Common myeloid progenitor, CD34-positive (primary cell): ENCODE results near the gene EFCAB12.
"Not testable (repeated sequence)": the region's sequence is repeated elsewhere in the genome, so short reads cannot be mapped to it uniquely, and the experiment has no call there.

Source experiments
- CTCF ChIA-PET: fragments of 350-600 bp; sonication (Branson Sonifier 250); formaldehyde crosslinking; loops from one replicate; lab custom pipeline; 2021; ENCODE audit warnings: antibody characterized with exemption; lab: Charles Lee
- POLR2A ChIA-PET: fragments of 350-600 bp; sonication (Branson Sonifier 250); formaldehyde crosslinking; loops from one replicate; lab custom pipeline; 2021; ENCODE audit warnings: antibody characterized with exemption; lab: Charles Lee
- DNase-seq, 3 donors: peaks; one replicate each; pipeline versions ENCODE4 v3.0.0 to v3.0.0-alpha.2; 2013
- H3K27ac ChIP-seq, 2 experiments: 1 replicate in 1 of 2; 2 replicates in 1 of 2; pipeline ENCODE4 v1.7.0; 2013; ENCODE audit warnings: inconsistent platforms in 2 of 2, low read length in 2 of 2, mild to moderate bottlenecking in 2 of 2, low read depth in 1 of 2, moderate library complexity in 1 of 2; ENCODE audit not compliant: severe bottlenecking in 2 of 2, insufficient read depth in 1 of 2, poor library complexity in 1 of 2
- H3K27me3 ChIP-seq, 5 experiments: replicated peaks in 2 of 5; 1 replicate in 3 of 5; 2 replicates in 2 of 5; pipeline versions ENCODE4 v1.6.1 to v1.7.0; 2013; ENCODE audit warnings: low read length in 4 of 5, mild to moderate bottlenecking in 2 of 5, moderate library complexity in 2 of 5, inconsistent platforms in 1 of 5; ENCODE audit not compliant: insufficient read depth in 5 of 5, control insufficient read depth in 4 of 5
- H3K36me3 ChIP-seq, 4 experiments: 1 replicate in 2 of 4; 2 replicates in 2 of 4; pipeline versions ENCODE4 v1.6.1 to v1.7.0; 2013; ENCODE audit warnings: low read length in 3 of 4, control low read depth in 1 of 4, mild to moderate bottlenecking in 1 of 4; ENCODE audit not compliant: control insufficient read depth in 4 of 4, insufficient read depth in 4 of 4
- H3K4me1 ChIP-seq, 4 experiments: 1 replicate in 3 of 4; 2 replicates in 1 of 4; pipeline versions ENCODE4 v1.6.1 to v1.7.1; 2013; ENCODE audit warnings: low read length in 3 of 4, mild to moderate bottlenecking in 3 of 4, control low read depth in 1 of 4, inconsistent platforms in 1 of 4, moderate library complexity in 1 of 4; ENCODE audit not compliant: control insufficient read depth in 4 of 4, insufficient read depth in 4 of 4; ENCODE audit errors: control extremely low read depth in 1 of 4
- H3K4me3 ChIP-seq, 7 experiments: 1 replicate in 4 of 7; 2 replicates in 3 of 7; pipeline versions ENCODE4 v1.5.1 to v1.7.0; 2013; ENCODE audit warnings: mild to moderate bottlenecking in 7 of 7, low read length in 6 of 7, moderate library complexity in 6 of 7, inconsistent platforms in 2 of 7, low read depth in 2 of 7, control low read depth in 1 of 7; ENCODE audit not compliant: insufficient read depth in 4 of 7, control insufficient read depth in 1 of 7; ENCODE audit errors: extremely low read depth in 1 of 7
- H3K9me3 ChIP-seq, 5 experiments: 1 replicate in 4 of 5; 2 replicates in 1 of 5; pipeline versions ENCODE4 v1.6.1 to v1.7.1; 2013; ENCODE audit warnings: low read length in 4 of 5, mild to moderate bottlenecking in 2 of 5, inconsistent platforms in 1 of 5, low read depth in 1 of 5, moderate library complexity in 1 of 5; ENCODE audit not compliant: control insufficient read depth in 4 of 5, insufficient read depth in 2 of 5; ENCODE audit errors: control extremely low read depth in 1 of 5
- WGBS: methylation state at CpG from one replicate; pipeline ENCODE4 v1.1.5; 2013; ENCODE audit not compliant: insufficient coverage; 5-methylcytosine and 5-hydroxymethylcytosine counted together

Gene EFCAB12

GRCh38 chr3:129417326-129417725 lies 11.1 kb downstream of the EFCAB12 start:
- ChIA-PET CTCF (no interaction called here), POLR2A (no interaction called here)
- no peaks in the 10 kb centered on the region for H3K36me3 ChIP-seq
- H3K9me3 ChIP-seq = peaks cover 0 to 3% (median 0%) of the 10 kb centered on the region in 5 experiments
- DNase-seq = no peak
- H3K4me3 ChIP-seq = no peak overlapping the region
- H3K4me1 ChIP-seq = no peaks in the 10 kb centered on the region
- 100% methylated on average over 1 of the region's 1 CpG for WGBS
- H3K27ac ChIP-seq = no peak overlapping the region
- no peaks in the 10 kb centered on the region for H3K27me3 ChIP-seq

GRCh38 chr3:129416415-129416814 lies 12.0 kb downstream of the EFCAB12 start:
- no peaks in the 10 kb centered on the region for H3K27me3 ChIP-seq
- peaks cover 0 to 3% (median 0%) of the 10 kb centered on the region in 5 experiments for H3K9me3 ChIP-seq
- no peak overlapping the region for H3K4me3 ChIP-seq
- ChIA-PET POLR2A (interaction anchor here (0.6 kb wide), 1 partner anchor 129 kb away, joined by 3 read pairs; no protein-coding TSS in a partner anchor), CTCF (interaction anchor here (0.9 kb wide), 1 partner anchor 10 kb away, joined by 3 read pairs; no protein-coding TSS in a partner anchor)
- 100% methylated on average over 1 of the region's 4 CpGs for WGBS
- H3K36me3 ChIP-seq = no peaks in the 10 kb centered on the region
- no peaks in the 10 kb centered on the region for H3K4me1 ChIP-seq
- no peak overlapping the region for H3K27ac ChIP-seq
- DNase-seq = peak in 2 of 3 donors; percentile 17 to 52

- POLR2A ChIA-PET = no interaction called here
- H3K4me3 ChIP-seq = no peak overlapping the region
- no peak for DNase-seq
- peaks cover 0 to under 1% (median 0%) of the 10 kb centered on the region in 5 experiments for H3K9me3 ChIP-seq
- H3K27me3 ChIP-seq = no peaks in the 10 kb centered on the region
- no peaks in the 10 kb centered on the region for H3K36me3 ChIP-seq
- H3K27ac ChIP-seq = no peak overlapping the region
- CTCF ChIA-PET = interaction anchor here (0.9 kb wide), 1 partner anchor 10 kb away, joined by 3 read pairs; no protein-coding TSS in a partner anchor
- 100% methylated on average over 5 of the region's 6 CpGs for WGBS
- no peaks in the 10 kb centered on the region for H3K4me1 ChIP-seq
These were observed 12.6 kb downstream of the EFCAB12 start for GRCh38 chr3:129415830-129416229.

GRCh38 chr3:129415378-129415777 lies 13.1 kb downstream of the EFCAB12 start:
- Histone ChIP-seq H3K27ac (no peak overlapping the region), H3K36me3 (no peaks in the 10 kb centered on the region), H3K4me1 (no peaks in the 10 kb centered on the region), H3K4me3 (no peak overlapping the region), H3K9me3 (no peaks in the 10 kb centered on the region), H3K27me3 (no peaks in the 10 kb centered on the region)
- WGBS = 100% methylated on average over 3 of the region's 3 CpGs
- no peak for DNase-seq
- ChIA-PET POLR2A (interaction anchor here (0.6 kb wide), 1 partner anchor 411 kb away, joined by 3 read pairs; no protein-coding TSS in a partner anchor), CTCF (no interaction called here)

- ChIA-PET POLR2A (interaction anchor here (0.6 kb wide), 1 partner anchor 9 kb away, joined by 3 read pairs; no protein-coding TSS in a partner anchor), CTCF (no interaction called here)
- Histone ChIP-seq H3K9me3 (no peaks in the 10 kb centered on the region), H3K27ac (no peak overlapping the region), H3K36me3 (no peaks in the 10 kb centered on the region), H3K4me3 (no peak overlapping the region), H3K4me1 (no peaks in the 10 kb centered on the region), H3K27me3 (no peaks in the 10 kb centered on the region)
- WGBS = 100% methylated on average over 3 of the region's 4 CpGs
- peak in 2 of 3 donors; percentile 22 to 40 for DNase-seq
These were observed 14.5 kb downstream of the EFCAB12 start for GRCh38 chr3:129413687-129414506.

GRCh38 chr3:129413238-129413637 lies 15.2 kb downstream of the EFCAB12 start:
- DNase-seq, H3K27me3 ChIP-seq, H3K4me1 ChIP-seq, H3K27ac ChIP-seq, H3K9me3 ChIP-seq, H3K36me3 ChIP-seq, H3K4me3 ChIP-seq: not testable (repeated sequence)
- POLR2A ChIA-PET = interaction anchor here (0.6 kb wide), 1 partner anchor 8 kb away, joined by 3 read pairs; no protein-coding TSS in a partner anchor
- CTCF ChIA-PET = interaction anchor here (1.2 to 1.7 kb wide), 2 partner anchors 10 to 30 kb away, joined by 6 to 7 read pairs; no protein-coding TSS in a partner anchor
- WGBS = 94% methylated on average over 2 of the region's 3 CpGs
